Esophagus squamous epithelium (tissue), 4 donors: ENCODE results near the gene ATG14.

Experiments
- CTCF ChIP-seq, 6 experiments: fragments of 450-650 bp in 4 of 6; fragments of 200-600 bp in 2 of 6; sonication (generic) in 2 of 6; IDR thresholded peaks; one replicate each; pipeline ENCODE4 v1.5.1; 2016 to 2019; ENCODE audit warnings: antibody characterized with exemption in 6 of 6, mild to moderate bottlenecking in 4 of 6, moderate library complexity in 4 of 6
- POLR2A ChIP-seq, 4 donors: fragments of 450-650 bp; IDR thresholded peaks; one replicate each; pipeline ENCODE4 v1.6.1; 2017; ENCODE audit warnings: antibody characterized with exemption in 4 of 4, mild to moderate bottlenecking in 4 of 4, moderate library complexity in 3 of 4

GRCh38 chr14:55333711-55334485 lies 77.7 kb downstream of the ATG14 start:
- TF ChIP-seq CTCF (IDR thresholded peaks at IDR 0.05) (no peak), POLR2A (IDR thresholded peaks at IDR 0.05) (no peak)
